GM19099 (cell line): ENCODE data around the gene MMP20.

Experiments used
- POLR2A ChIP-seq: IDR thresholded peaks from 3 replicates; pipeline ENCODE4 v1.6.1; 2011; ENCODE audit warnings: low read depth; ENCODE audit not compliant: insufficient read length; ENCODE audit errors: extremely low read depth

Gene MMP20

GRCh38 chr11:102625177-102625576 is at the start of gene MMP20:
Gene MMP20, minus strand, starts transcription at chr11:102625332. Its CDS starts 13 bp downstream, at chr11:102625319.
- TF ChIP-seq POLR2A = no peak

- no peak for TF ChIP-seq POLR2A
These were observed 44.5 kb upstream of the MMP20 start for GRCh38 chr11:102669664-102670063.

- no peak for TF ChIP-seq POLR2A
These were observed 41.3 kb upstream of the MMP20 start for GRCh38 chr11:102666331-102666957.

- no peak for TF ChIP-seq POLR2A
These were observed 39.0 kb upstream of the MMP20 start for GRCh38 chr11:102664001-102664752.

GRCh38 chr11:102662607-102663006 is 37.5 kb upstream of the MMP20 start:
- TF ChIP-seq POLR2A = no peak

DNA sequence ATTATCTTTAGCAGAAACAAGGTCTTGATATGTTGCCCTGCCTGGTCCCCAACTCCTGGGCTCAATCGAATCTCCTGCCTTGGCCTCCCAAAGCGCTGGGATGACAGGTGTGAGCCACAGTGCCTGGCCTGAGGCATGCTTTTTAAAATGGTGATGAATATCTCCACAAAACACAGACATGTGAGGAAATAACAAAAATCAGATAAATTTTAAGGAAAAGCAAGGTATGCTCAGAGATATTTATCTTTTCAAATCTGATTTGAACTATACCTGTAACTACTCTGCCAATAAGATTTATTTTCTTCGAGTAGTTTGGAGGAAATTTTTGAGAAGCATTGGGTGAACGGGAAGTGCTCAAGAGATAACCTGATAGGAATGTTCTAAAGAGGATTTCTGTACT is 35.9 kb upstream of the MMP20 start:
- no peak for TF ChIP-seq POLR2A

- no peak for TF ChIP-seq POLR2A
These were observed 31.4 kb upstream of the MMP20 start for GRCh38 chr11:102656528-102656927.

DNA sequence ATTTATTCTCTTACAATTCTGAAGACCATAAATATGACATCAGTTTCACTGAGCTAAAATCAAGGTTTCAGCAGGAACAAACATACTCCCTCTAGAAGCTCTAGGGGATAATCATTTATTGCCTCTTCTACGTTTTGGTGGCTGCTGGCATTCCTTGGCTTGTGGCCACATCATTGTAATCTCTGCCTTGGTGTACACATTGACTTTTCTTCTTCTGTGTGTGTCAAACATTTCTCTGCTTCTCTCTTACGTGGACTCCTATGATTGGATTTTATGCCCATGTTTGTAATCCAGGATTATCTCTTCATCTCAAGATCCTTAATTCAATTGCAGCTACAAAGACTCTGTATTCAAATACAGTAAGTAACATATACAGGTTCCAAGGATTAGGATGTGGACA is 30.4 kb upstream of the MMP20 start:
- TF ChIP-seq POLR2A = no peak

- TF ChIP-seq POLR2A = no peak
These were observed 29.6 kb upstream of the MMP20 start for GRCh38 chr11:102654761-102655160.

DNA sequence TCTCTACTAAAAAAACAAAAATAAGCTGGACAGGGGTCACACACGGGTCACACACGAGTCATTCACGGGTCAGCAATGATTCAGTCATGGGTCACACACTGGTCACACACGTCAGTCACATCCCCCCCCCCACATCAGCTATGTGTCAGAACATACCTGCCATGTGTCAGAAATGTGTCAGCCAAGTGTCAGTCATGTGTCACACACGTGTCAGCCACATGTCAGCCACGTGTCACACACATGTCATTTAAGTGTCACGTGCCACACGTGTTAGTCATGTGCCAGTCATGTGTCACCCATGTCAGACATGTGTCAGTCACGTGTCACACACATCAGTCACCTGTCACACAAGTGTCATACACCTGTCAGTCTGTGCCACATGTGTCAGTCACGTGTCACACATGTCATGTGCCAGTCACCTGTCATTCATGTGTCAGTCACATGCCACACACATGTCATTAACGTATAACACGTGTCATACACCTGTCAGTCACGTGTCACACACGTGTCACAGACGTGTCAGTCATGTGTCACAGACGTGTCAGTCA is 28.7 kb upstream of the MMP20 start:
- no peak for TF ChIP-seq POLR2A

DNA sequence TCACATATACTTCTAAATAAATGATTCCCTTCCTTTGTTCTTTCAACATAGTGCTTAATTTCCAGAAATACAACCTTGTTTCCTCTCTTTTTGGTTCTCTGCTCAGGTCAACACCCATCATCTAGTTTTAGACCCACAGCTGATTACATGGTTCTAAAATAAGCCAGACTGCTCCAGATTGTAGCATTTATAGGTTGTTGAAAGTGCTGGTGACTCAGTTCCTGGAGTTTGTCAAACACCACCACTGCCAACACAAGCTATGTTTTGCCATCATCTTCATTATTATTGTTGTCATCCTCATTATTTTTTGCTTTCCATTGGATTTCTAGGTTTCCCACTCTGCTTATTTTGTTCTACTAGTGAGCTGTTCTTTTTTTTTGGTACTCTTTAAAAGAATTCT is 22.3 kb upstream of the MMP20 start:
- no peak for TF ChIP-seq POLR2A

- TF ChIP-seq POLR2A = no peak
These were observed 18.8 kb upstream of the MMP20 start for GRCh38 chr11:102643941-102644340.

GRCh38 chr11:102640946-102641345 is 15.8 kb upstream of the MMP20 start:
- no peak for TF ChIP-seq POLR2A

DNA sequence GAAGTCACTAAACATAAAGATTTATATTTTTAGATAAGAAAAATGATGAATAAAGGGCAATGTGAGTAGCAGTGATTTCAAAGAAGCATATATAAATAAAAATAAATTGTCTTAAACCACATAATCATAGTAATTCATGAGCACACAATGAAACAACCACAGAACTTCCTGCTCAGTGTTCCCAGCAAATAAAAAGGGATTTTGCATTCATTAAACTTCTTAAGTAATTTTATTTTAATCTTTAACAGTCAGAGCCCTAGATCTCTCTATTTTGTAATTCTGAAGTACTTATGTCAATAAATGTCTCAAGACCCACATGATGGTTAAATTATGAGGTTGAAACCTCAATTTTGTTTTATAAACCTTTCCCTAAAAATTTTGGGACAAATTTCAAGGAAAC is 14.5 kb upstream of the MMP20 start:
- no peak for TF ChIP-seq POLR2A

DNA sequence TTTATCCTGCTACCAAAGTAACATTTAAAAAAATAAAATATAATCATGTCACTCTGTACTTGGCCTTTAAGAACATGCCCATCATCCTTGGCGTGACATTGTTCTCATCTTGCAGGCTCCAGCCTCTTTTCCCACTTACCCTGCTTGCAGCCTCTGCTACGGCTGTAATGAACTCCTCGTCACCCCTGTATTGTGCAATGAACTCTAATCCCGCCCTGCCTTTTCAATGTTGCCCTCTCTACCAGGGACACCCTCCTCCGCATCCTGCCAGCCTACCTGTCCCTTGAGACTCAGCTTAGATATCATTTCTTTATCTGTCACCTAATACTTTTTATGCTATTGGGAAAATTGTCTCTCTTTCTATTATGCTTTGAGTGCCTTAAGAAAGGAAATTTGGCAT is 12.6 kb upstream of the MMP20 start:
- TF ChIP-seq POLR2A = no peak

GRCh38 chr11:102633385-102634026 is 8.4 kb upstream of the MMP20 start:
- no peak for TF ChIP-seq POLR2A
